Stromal cell of bone marrow (primary cell): ENCODE results near the gene COQ8A.

Experiments
- DNase-seq: peaks from one replicate; pipeline ENCODE4 v3.0.0-alpha.2; 2012; ENCODE audit warnings: low read depth

The COQ8A gene

GRCh38 chr1:226940029-226940805, at the start of gene COQ8A:
COQ8A (plus strand) TSS chr1:226940294; CDS start chr1:226961386, 21,092 bp downstream.
- DNase-seq: peak; percentile 99

- no peak for DNase-seq
Measured at GRCh38 chr1:226890331-226891108, 49.6 kb upstream of the COQ8A start.

GRCh38 chr1:226891346-226891745, 48.7 kb upstream of the COQ8A start:
- no peak for DNase-seq

- no peak for DNase-seq
Measured at GRCh38 chr1:226891846-226892523, 48.1 kb upstream of the COQ8A start.

- no peak for DNase-seq
Measured at GRCh38 chr1:226892524-226892875, 47.6 kb upstream of the COQ8A start.

GRCh38 chr1:226893936-226894335, 46.2 kb upstream of the COQ8A start:
- no peak for DNase-seq

- DNase-seq: no peak
Measured at GRCh38 chr1:226894826-226895225, 45.3 kb upstream of the COQ8A start.

GRCh38 chr1:226895644-226896043, 44.5 kb upstream of the COQ8A start:
- DNase-seq: no peak

GRCh38 chr1:226898246-226898645, 41.8 kb upstream of the COQ8A start:
- no peak for DNase-seq

- DNase-seq: no peak
Measured at GRCh38 chr1:226901421-226901820, 38.7 kb upstream of the COQ8A start.

- DNase-seq: no peak
Measured at GRCh38 chr1:226902601-226903000, 37.5 kb upstream of the COQ8A start.

- peak; percentile 70 for DNase-seq
Measured at GRCh38 chr1:226903819-226904716, 36.0 kb upstream of the COQ8A start.

- DNase-seq: no peak
Measured at GRCh38 chr1:226904772-226905171, 35.3 kb upstream of the COQ8A start.

GRCh38 chr1:226908419-226908818, 31.7 kb upstream of the COQ8A start:
- no peak for DNase-seq

- no peak for DNase-seq
Measured at GRCh38 chr1:226908913-226909312, 31.2 kb upstream of the COQ8A start.

- DNase-seq: no peak
Measured at GRCh38 chr1:226912587-226913176, 27.4 kb upstream of the COQ8A start.

- no peak for DNase-seq
Measured at GRCh38 chr1:226915672-226915995, 24.5 kb upstream of the COQ8A start.

- DNase-seq: no peak
Measured at GRCh38 chr1:226916497-226916896, 23.6 kb upstream of the COQ8A start.

GRCh38 chr1:226919587-226919986, 20.5 kb upstream of the COQ8A start:
- no peak for DNase-seq

GRCh38 chr1:226919995-226920394, 20.1 kb upstream of the COQ8A start:
- no peak for DNase-seq

- DNase-seq: no peak
Measured at GRCh38 chr1:226920446-226920894, 19.6 kb upstream of the COQ8A start.

- DNase-seq: no peak
Measured at GRCh38 chr1:226921504-226921903, 18.6 kb upstream of the COQ8A start.
